Measurements from ENCODE around the gene UFD1.

The UFD1 gene

GRCh38 chr22:19400881-19401280, 78.1 kb downstream of the UFD1 start:
- DNase-seq = no peak

Data from anterior cingulate cortex (tissue), 58 donors.